ENCODE measurements around the gene TMEM196. TPM values are rescaled to one million over a fixed set of nuclear protein-coding genes. Genes with fewer than 3 reads are reported as not detected.
"Not testable (repeated sequence)": the region's sequence is repeated elsewhere in the genome, so short reads cannot be mapped to it uniquely, and the experiment has no call there.

Gene TMEM196
- total RNA-seq, 1 donor from 2014 or later, result not detected

DNA sequence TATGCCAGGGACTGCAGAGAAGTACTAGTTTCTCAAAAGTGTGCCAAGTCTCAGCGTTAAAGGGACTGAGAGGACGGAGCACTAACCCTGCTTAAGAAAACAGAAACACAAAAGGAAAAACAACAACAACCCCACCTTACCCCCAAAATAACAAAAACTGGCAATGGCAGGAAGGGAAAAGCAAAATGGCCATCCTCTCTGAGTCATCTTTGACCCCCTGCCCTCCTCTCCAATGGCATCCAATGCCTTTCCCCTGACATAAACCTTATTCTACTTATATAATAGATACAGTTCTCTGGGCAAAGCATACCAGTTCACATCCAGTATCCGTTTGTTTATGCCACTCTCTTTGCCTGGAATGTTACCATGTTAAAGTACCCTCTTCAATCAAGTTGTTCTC, 66.2 kb downstream of the TMEM196 start:
- no peak for DNase-seq (ENCODE audit: low read depth, low spot score)

DNA sequence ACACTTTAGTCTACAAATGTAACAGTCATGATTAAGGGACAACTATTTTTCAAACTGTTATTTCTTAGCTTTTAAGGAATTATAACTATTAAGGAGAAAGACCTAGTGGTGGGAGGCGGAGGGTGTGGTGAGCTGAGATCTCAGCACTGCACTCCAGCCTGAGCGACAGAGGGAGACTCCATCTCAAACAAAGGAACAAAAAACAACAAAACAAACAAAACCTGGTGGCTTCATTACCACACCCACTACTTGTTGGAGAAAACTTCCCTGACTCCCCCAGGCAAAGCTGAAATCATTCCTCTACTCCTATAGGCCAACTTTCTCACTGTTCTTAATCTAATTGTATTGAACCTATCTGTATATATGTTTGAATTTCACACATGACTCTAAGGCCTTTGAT, 67.8 kb downstream of the TMEM196 start:
- DNase-seq (ENCODE audit: low read depth, low spot score), result no peak

- no peak for DNase-seq (ENCODE audit: low read depth, low spot score)
Observed at GRCh38 chr7:19701471-19701870, 71.9 kb downstream of the TMEM196 start.

DNA sequence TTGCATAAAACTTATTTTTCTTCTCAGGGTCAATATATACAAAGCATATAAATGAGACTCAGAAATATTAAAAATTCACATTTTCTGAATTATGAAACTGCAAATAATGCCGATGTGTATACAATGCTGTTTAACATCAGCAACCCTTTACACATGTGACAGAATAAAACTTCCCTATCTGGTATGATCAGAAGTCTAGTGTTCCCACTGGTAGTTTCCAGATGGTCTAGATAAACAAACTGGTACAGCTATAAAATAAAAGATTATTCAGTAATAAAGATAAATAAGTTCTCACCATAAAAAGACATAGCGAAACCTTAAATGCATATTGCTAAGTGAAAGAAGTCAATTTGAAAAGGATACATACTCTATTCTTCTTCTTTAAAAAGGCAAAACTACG, 72.5 kb downstream of the TMEM196 start:
- no peak for DNase-seq (ENCODE audit: low read depth, low spot score)

DNA sequence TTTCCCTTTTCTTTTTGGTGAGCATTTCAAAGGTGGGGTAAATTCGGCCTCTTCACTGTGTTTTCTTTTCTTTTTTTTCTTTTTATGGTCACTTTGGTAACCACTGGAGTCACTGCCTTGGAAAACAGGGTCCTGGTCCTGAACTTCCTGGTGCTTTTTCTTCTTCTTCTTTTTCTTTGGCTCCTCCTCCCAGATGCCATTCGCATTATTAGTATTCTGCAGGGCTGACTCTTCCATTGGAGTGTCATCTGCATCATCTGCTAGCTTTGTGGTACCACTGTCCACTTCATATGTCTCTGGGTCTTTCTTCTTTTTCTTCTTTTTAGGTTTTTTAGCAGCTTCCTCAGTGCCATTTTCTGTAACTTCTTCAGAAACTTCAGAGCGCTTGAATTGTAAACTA, 75.1 kb downstream of the TMEM196 start:
- no peak for DNase-seq (ENCODE audit: low read depth, low spot score)

DNA sequence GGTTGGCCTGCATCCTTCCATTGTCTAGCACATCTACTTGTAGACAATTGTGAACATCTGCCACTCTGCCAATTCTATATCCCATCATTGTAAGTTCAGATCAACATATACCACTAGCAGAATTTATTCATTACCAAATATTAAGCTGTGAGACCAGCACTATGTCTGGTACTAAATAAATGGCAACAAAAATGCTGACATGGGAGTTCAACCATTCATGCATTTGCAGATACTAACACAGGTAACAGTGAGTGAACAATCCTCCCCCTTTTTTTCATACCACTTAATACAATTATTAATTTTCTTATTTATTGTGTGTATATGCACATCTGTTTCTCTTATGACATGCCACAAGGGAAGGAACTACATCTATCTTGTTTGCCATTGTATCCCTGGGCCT, 76.5 kb downstream of the TMEM196 start:
- no peak for DNase-seq (ENCODE audit: low read depth, low spot score)

GRCh38 chr7:19692111-19692828, 81.1 kb downstream of the TMEM196 start:
- no peak for DNase-seq (ENCODE audit: low read depth, low spot score)

- DNase-seq (ENCODE audit: low read depth, low spot score), result no peak
Observed at GRCh38 chr7:19690736-19691135, 82.7 kb downstream of the TMEM196 start.

DNA sequence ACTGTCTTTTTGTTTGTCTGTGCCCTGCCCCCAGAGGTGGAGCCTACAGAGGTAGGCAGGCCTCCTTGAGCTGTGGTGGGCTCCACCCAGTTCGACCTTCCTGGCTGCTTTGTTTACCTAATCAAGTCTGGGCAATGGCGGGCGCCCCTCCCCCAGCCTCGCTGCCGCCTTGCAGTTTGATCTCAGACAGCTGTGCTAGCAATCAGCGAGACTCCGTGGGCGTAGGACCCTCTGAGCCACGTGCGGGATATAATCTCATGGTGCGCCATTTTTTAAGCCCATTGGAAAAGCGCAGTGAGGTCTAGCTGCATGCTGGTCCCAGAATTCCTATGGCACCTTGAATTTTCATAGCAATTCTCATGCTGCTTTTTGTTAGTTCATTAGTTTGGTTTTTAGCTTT, 84.3 kb downstream of the TMEM196 start:
- DNase-seq (ENCODE audit: low read depth, low spot score), result not testable (repeated sequence)

- no peak for DNase-seq (ENCODE audit: low read depth, low spot score)
Observed at GRCh38 chr7:19681596-19681995, 91.8 kb downstream of the TMEM196 start.

GRCh38 chr7:19677180-19677579, 96.2 kb downstream of the TMEM196 start:
- no peak for DNase-seq (ENCODE audit: low read depth, low spot score)

DNA sequence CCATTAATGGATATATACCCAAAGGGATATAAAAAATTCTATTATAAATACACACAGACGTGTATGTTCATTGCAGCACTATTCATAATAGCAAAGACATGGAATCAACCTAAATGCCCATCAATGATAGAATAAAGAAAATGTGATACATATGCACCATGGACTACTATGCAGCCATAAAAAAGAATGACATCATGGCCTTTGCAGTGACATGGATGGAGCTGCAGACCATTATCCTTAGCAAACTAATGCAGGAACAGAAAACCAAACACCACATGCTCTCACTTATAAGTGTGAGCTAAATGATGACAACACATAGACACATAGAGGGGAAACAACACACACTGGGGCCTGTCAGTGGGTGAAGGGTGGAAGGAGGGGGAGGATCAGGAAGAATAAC, 97.6 kb downstream of the TMEM196 start:
- no peak for DNase-seq (ENCODE audit: low read depth, low spot score)

- no peak for DNase-seq (ENCODE audit: low read depth, low spot score)
Observed at GRCh38 chr7:19674266-19674960, 99.0 kb downstream of the TMEM196 start.

DNA sequence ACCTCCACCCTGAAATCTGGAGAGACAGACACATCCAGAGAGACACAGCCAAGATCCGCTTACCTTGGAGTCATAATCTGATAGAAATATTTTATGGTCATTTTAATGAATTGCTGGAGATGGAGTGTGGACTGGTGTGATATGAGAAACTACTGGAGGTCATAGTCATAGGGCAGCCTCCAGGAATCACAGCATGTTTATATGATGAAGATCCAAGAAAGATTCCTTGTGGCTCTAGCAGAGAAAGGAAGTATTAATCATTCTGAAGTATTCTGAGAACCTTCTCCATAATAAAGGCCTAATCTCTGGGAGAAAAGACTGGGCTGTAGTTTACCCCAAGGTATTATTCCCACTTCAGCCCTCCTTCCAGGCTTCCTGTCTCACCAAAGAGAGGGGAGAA, 102.6 kb downstream of the TMEM196 start:
- no peak for DNase-seq (ENCODE audit: low read depth, low spot score)

Other genes with a start within 250 kb of the TMEM196 start
- 30.0 and 32.6 TPM in 2 replicates for gene POLR1F, start 64.6 kb downstream of the TMEM196 start, total RNA-seq

All from pulmonary artery endothelial cell (primary cell).